Kasumi-1 (cell line): ENCODE results near the gene CREB3L2.
A peak's percentile ranks its signal among the peaks of the same experiment; 100 is the strongest.

Experiments
- DNase-seq, 2 experiments: peaks; one replicate each; lab custom pipeline; 2025; lab: John Stamatoyannopoulos, UW

CREB3L2 gene

DNA sequence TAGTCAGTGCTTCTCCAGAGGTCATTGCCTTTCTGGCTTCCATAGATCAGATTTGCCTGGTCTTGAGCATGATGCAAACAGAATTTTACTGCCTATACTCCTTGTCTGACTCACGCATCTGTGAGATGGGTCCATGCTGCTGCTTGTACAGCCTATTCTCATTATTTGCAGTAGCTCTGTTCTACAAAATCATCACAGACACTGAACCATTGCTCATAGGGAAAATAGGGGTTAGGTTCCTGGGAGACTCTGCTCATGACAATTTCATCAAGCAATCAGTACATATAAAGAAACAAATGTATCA is 7.4 kb upstream of the CREB3L2 start:
- no peak for DNase-seq

- peak; percentile 83 to 86 for DNase-seq
Observed at GRCh38 chr7:138008588-138009349, 6.9 kb upstream of the CREB3L2 start.

DNA sequence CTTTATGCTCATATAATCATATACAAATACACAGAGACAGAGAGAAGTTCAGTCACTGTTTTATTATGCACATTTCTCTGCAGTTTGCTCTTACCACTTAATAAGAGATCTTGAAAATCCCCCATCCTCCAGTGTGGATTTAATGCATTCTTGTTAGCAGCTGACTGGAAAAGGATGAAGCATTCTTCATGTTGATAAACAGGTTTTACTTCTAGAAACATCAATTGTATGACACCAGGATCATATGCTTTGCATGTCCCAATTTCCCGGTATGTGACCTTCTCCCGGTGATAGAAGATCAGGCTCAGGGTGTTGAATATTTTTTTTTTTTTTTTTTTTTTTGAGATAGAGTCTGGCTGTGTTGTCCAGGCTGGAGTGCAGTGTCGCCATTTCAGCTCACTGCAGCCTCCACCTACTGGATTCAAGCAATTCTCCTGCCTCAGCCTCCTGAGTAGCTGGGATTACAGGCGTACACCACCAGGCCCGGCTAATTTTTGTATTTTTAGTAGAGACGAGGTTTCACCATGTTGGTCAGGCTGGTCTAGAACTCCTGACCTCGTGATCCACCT is 6.2 kb upstream of the CREB3L2 start:
- DNase-seq, result no peak

- DNase-seq, result no peak
Observed at GRCh38 chr7:138006106-138006505, 4.2 kb upstream of the CREB3L2 start.

DNA sequence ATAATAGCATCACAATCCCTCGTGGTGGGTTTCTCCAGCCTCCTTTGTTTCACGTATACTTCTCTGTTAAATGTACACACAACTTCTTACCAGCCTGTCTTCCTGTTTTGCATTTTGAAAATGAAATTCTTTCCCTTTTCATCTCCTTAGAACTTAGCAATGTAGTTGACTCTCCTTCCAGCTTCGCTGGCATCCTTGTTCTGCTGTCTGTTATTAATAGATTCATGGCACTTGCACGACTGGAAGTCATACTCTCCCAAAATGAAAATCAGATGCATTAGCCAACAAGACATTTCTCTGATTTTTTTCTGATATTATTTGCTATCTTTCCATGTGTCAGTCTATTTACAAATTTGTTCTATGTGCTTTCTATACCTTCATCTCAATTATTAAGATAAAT is 3.0 kb upstream of the CREB3L2 start:
- no peak for DNase-seq

DNA sequence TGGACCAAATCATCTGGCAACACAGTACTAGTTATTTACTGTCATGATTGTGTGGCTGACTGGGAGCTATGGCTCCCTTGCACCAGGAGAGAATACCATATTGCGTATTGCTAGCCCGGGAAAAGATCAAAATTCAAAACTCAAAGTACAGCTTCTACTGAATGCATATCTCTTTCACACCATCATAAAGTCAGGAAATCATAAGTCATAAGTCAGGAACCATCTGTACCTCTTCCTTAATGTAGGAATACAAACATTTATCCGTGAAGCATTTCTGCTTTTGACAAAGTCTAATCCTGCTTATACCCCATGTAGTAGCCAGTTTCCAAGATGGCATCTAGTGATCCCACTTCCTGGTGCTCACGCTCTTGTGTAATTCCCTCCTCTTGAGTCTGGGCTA is 2.2 kb upstream of the CREB3L2 start:
- no peak for DNase-seq

DNA sequence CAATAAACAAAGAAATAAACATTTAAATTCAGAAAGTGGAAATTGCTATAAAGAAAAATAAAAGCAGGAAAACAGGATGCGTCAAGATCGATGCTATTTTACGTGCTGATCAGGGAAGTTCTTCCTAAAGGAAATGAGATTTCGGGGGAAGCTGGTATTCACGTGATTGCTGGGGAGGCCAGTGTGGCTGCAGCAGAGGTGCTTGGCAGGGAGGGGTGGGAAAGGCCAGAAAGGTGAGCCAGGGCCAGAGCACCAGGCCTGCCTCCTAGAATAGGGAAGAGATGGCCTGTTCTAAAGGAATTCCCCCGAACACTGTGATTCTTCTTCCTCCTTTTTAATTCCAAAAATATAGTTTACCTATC is 923 bp upstream of the CREB3L2 start:
- no peak for DNase-seq

- DNase-seq, result peak; percentile 100
Observed at GRCh38 chr7:138002096-138002827, 376 bp upstream of the CREB3L2 start.

- peak; percentile 90 to 91 for DNase-seq
Observed at GRCh38 chr7:138000081-138000701, 1.7 kb downstream of the CREB3L2 start.

DNA sequence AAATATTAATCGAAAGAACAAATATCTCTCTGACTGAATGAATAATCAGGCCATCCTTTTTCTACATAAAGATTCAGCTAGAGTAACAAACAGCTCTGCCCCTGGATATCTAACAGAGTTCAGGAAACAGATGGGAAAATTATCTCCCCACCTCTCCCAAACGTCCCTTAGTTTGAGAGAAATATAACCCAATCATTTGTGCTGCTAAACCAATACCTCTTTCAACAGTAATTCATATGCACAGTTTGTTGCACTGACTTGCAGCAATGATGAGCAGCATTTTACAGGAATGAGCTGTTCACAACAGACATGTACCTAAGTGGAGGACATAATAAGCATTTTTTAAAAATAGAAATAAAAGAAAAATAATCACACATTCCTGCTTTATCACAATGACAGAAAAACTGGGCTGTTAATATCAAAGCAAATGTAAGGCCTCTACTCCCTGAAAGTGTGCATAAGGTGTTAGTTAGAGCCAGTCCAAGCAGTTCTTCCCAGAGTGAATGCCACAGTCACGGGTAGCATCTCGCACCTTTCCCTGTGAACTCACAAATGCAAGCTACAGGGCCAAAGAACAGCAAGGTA is 2.3 kb downstream of the CREB3L2 start:
- DNase-seq, result no peak

DNA sequence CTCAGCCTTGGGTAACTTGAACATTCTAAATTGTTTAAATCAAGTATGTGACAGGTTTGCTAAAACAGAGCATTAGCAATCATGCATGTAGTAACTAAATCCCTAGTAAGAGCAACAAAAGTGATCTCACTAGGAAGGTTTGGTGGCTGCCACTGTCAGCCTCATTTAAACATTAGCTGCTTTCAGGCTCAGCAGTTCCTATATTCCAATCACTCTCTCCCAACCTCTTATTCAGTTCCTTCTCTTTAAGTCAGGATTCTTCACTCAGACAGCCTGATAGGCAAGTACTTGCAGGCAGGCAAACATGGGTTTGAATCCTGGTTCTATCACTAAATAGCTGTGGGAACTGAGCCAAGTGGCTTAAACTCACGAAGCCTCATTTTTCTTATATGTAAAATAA is 3.6 kb downstream of the CREB3L2 start:
- no peak for DNase-seq

GRCh38 chr7:137996871-137997270 is 5.0 kb downstream of the CREB3L2 start:
- DNase-seq, result peak in 1 of 2 experiments; percentile 26

DNA sequence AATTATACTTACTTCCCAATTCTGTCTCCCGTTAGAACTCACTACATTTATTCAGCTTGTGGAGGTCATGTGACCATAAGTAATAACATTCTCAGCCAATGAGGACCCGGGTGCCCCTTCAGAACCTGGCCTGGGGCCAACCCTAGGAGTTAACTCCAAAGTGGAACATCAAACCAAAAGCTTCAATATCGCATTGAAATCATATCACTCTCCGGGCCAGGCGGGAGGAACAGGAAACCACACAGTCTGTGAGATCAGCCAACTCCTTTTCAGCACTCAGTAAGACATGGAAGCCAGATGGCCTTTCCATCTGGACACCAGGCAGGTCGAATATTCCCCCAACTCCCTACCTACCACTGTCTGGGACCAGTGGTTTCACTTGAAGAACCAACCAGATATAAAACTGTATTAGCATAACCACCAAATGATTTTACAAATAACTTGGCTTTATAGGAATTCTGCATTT is 5.5 kb downstream of the CREB3L2 start:
- peak; percentile 92 to 94 for DNase-seq

GRCh38 chr7:137994216-137994615 is 7.7 kb downstream of the CREB3L2 start:
- no peak for DNase-seq

GRCh38 chr7:137993395-137993743 is 8.5 kb downstream of the CREB3L2 start:
- DNase-seq, result no peak

DNA sequence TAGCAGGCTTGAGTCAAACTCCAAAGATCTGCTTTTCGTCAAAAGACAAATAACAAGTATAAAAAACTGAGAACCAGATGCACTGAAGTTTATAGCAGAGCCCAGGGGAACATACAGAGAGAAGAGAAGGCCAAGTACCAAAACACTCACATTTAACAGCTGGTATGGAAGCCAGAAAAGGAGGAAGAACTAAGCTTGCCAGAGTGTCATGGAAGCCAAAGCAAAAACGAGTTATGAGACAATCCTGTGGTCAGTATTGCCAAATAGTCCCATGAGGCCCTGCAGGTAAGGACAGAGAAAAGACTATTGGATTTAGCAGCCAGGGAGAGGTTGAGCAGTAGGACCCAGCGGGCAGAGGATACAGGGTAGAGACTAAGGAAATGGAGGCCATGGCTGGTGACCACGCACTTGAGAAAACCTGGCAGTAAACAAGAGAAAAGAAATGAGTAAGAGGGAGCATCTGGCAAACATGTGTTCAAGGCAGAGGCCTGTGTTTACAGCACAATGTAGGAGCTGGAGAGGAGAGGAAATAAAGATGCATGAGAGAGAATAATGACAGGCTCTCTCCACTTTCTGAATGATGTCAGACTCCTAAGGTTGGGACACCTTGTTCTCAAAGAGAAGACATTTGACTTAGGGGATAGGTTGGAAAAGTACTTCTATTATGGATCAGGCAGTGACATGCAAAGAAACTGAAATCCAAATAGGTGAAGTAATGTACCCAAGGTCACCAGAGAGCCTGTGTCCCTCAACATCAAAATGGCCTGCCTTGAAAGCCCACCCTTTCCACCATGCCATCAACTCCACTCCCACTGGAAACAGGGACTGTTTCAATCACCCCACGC is 9.1 kb downstream of the CREB3L2 start:
- DNase-seq, result peak; percentile 11 to 23

DNA sequence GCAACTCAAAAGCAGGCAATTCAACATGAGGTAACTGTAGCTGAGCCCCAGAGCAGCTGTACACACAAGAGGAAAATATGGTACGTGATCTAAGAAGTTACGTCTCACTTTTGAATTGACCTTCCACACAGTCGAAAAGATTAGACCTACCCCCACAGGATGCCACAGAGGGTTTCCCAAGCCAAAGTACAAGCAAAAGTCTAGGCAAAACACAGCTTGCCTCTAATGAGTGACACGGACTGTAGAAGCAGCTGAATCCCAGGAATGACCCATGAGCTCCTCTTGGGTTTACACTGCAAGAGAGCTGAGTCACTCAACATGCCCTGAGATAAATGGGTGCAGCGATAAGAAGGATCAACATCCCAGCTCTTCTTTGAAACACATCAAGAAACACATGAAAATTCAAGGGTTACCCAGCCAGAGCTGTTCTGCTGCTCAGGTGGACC is 9.8 kb downstream of the CREB3L2 start:
- DNase-seq, result no peak

GRCh38 chr7:137990251-137990941 is 11.5 kb downstream of the CREB3L2 start:
- DNase-seq, result no peak

DNA sequence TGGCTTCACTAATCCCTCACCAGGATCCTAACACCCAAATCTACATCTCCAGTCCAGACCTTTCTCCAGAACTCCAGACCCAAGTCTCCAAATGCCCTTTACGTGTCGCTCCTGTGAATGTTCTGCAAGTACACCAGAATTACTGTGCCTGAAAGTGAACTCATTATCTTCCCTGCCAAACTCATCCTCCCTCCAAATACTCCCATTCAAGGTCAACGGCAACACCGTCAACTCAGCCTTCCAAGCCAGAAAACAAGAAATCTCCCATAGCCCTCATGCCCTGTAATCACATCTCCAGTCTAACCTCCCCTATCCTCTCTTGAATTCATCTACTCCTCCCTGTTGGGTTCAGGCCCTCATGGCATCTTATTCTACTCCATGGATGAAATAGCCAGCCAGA is 12.3 kb downstream of the CREB3L2 start:
- no peak for DNase-seq

DNA sequence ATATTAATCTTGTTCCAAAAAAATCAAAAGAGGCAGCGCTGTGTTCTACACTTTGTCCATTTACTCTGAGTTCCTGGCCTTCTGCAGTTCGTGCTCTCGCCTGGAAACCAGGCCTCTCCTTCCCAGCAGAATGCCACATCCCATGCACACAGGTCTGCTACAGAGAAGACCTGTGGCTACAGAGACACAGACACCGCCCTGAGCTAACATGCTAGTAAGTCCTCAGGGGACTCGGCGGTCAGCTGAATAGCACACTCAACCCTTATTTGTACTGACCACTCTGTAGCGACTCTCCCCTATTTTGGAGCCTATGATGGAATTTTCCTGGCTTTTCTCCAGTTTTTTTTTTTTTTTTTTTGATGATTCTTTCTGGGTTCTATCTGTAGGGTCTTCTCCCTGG is 12.8 kb downstream of the CREB3L2 start:
- DNase-seq, result no peak

DNA sequence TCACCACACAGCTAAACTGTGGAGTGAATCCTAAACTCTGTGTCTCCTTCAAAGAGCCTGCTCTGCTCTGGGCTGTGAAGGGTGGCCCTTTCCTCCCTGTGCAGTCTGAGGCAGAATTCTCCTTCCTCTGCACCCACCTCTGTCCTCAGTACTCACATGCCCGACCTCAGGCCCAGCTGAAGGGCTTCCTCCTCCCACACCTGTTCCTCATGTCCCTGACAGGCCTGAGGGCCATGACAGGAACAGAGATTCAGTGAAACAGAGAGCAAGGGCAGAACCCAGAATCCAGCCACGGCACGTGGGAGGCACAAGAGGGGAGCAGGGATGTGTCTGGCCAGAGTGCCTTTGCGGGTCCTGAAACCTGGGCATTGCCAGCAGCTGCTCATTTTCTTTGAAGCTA is 13.9 kb downstream of the CREB3L2 start:
- no peak for DNase-seq
